HL-60 (cell line): ENCODE results near the gene MMP24.

Source experiments
- DNase-seq, 2 experiments: peaks; one replicate each; pipeline ENCODE4 v3.0.0-alpha.2; 2010 to 2020; ENCODE audit warnings: low read depth in 1 of 2, low spot score in 1 of 2
- H3K27ac ChIP-seq: fragments of 250-450 bp; sonication (Bioruptor Pico); replicated peaks from 2 replicates; pipeline ENCODE4 v1.5.1; 2020; ENCODE audit warnings: mild to moderate bottlenecking, moderate library complexity
- H3K27me3 ChIP-seq: fragments of 250-450 bp; sonication (Bioruptor Pico); 2 replicates; pipeline ENCODE4 v1.5.1; 2021; ENCODE audit warnings: mild to moderate bottlenecking, moderate library complexity; ENCODE audit not compliant: insufficient read depth, poor library complexity, severe bottlenecking
- H3K4me3 ChIP-seq: replicated peaks from 2 replicates; pipeline ENCODE4 v1.5.1; 2011; ENCODE audit warnings: mild to moderate bottlenecking, control low read depth, low read length; ENCODE audit not compliant: insufficient read depth
- GABPA ChIP-seq: IDR thresholded peaks from 2 replicates; pipeline ENCODE4 v1.6.1; 2012; ENCODE audit warnings: low read depth
- POLR2AphosphoS5 ChIP-seq: IDR thresholded peaks from 2 replicates; pipeline ENCODE4 v1.6.1; 2012; ENCODE audit warnings: low read depth
- SPI1 ChIP-seq: IDR thresholded peaks from 2 replicates; pipeline ENCODE4 v1.6.1; 2012; ENCODE audit warnings: low read depth, mild to moderate bottlenecking, borderline replicate concordance
- TF ChIP-seq, protein P1 (sequence below): IDR thresholded peaks from one replicate; pipeline ENCODE4 v1.5.1; 2011; ENCODE audit warnings: low read length, control low read depth, inconsistent platforms; ENCODE audit not compliant: insufficient read depth
- TF ChIP-seq, protein P2 (sequence below): IDR thresholded peaks from 2 replicates; pipeline ENCODE4 v1.6.1; 2012; ENCODE audit warnings: low read depth; ENCODE audit not compliant: insufficient replicate concordance

Gene MMP24

GRCh38 chr20:35280523-35280922, 54.0 kb downstream of the MMP24 start:
- Histone ChIP-seq H3K27ac (no peak overlapping the region), H3K27me3 (no peaks in the 10 kb centered on the region), H3K4me3 (no peak overlapping the region)
- DNase-seq, result no peak
- TF ChIP-seq, protein P1, sequence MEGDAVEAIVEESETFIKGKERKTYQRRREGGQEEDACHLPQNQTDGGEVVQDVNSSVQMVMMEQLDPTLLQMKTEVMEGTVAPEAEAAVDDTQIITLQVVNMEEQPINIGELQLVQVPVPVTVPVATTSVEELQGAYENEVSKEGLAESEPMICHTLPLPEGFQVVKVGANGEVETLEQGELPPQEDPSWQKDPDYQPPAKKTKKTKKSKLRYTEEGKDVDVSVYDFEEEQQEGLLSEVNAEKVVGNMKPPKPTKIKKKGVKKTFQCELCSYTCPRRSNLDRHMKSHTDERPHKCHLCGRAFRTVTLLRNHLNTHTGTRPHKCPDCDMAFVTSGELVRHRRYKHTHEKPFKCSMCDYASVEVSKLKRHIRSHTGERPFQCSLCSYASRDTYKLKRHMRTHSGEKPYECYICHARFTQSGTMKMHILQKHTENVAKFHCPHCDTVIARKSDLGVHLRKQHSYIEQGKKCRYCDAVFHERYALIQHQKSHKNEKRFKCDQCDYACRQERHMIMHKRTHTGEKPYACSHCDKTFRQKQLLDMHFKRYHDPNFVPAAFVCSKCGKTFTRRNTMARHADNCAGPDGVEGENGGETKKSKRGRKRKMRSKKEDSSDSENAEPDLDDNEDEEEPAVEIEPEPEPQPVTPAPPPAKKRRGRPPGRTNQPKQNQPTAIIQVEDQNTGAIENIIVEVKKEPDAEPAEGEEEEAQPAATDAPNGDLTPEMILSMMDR, result no peak
- TF ChIP-seq GABPA (no peak), SPI1 (no peak)
- TF ChIP-seq, protein P2, sequence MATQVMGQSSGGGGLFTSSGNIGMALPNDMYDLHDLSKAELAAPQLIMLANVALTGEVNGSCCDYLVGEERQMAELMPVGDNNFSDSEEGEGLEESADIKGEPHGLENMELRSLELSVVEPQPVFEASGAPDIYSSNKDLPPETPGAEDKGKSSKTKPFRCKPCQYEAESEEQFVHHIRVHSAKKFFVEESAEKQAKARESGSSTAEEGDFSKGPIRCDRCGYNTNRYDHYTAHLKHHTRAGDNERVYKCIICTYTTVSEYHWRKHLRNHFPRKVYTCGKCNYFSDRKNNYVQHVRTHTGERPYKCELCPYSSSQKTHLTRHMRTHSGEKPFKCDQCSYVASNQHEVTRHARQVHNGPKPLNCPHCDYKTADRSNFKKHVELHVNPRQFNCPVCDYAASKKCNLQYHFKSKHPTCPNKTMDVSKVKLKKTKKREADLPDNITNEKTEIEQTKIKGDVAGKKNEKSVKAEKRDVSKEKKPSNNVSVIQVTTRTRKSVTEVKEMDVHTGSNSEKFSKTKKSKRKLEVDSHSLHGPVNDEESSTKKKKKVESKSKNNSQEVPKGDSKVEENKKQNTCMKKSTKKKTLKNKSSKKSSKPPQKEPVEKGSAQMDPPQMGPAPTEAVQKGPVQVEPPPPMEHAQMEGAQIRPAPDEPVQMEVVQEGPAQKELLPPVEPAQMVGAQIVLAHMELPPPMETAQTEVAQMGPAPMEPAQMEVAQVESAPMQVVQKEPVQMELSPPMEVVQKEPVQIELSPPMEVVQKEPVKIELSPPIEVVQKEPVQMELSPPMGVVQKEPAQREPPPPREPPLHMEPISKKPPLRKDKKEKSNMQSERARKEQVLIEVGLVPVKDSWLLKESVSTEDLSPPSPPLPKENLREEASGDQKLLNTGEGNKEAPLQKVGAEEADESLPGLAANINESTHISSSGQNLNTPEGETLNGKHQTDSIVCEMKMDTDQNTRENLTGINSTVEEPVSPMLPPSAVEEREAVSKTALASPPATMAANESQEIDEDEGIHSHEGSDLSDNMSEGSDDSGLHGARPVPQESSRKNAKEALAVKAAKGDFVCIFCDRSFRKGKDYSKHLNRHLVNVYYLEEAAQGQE, result no peak

- DNase-seq, result no peak
- H3K4me3 ChIP-seq, result no peak overlapping the region
- H3K27ac ChIP-seq, result no peak overlapping the region
- no peak for TF ChIP-seq GABPA
- TF ChIP-seq, protein P1, result no peak
- TF ChIP-seq SPI1, result no peak
- TF ChIP-seq POLR2AphosphoS5, result no peak
- TF ChIP-seq, protein P2, result no peak
- H3K27me3 ChIP-seq, result no peaks in the 10 kb centered on the region
Measured at GRCh38 chr20:35281506-35282101, 55.1 kb downstream of the MMP24 start.

DNA sequence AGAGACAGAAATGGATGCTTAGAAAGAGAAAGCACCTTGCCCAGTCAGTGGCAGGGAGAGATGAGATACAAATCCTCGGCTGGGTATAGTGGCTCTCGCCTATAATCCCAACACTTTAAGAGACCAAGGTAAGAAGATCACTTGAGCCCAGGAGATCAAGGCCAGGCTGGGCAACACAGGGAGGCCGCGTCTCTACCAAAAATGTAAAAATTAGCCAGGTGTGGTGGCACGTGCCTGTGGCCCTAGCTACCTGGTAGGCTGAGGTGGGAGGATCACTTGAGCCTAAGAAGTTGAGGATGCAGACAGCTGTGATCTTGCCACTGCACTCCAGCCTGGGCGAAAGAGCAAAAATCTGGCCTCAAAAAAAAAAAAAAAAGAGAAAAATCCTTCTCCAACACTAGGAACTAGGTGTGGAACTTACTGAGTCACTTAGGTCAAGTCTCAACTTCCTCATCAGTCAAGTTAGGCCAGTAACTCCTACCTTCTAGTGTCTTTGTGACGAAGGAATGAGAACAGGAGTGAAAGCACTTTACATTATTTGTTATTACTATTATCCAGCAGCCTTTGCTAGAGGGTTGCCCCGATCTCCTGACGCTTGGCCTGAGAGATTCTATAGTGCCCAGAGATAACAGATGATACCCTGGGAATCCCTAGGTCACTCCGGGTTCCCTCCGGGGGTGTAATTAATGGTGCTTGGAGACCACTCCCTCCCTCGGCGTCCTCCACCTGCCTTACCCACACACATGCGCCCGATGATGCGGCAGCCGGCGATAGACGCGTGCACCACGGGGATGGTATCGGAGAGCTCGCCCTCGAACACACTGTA, 57.2 kb downstream of the MMP24 start:
- peak overlapping the region; percentile 94 for H3K4me3 ChIP-seq
- H3K27ac ChIP-seq, result peak overlapping the region; percentile 82
- H3K27me3 ChIP-seq, result no peaks in the 10 kb centered on the region
- peak; percentile 28 to 40 for DNase-seq
- no peak for TF ChIP-seq SPI1
- TF ChIP-seq, protein P1, result no peak
- no peak for TF ChIP-seq GABPA
- TF ChIP-seq, protein P2, result no peak
- TF ChIP-seq POLR2AphosphoS5, result no peak
